Caco-2 (cell line): ENCODE results near the gene CRMP1. TPM values are rescaled to one million over a fixed set of nuclear protein-coding genes. Genes with fewer than 3 reads are reported as not detected.

Source experiments
- BruUV-seq: library from RNA; stranded (reverse); fragments of 400-500 nt; replicated peaks from 2 replicates; lab custom pipeline; 2021; lab: Mats Ljungman, UMichigan
- CTCF ChIA-PET: fragments of 300-600 bp; sonication (Branson Sonifier 250); formaldehyde crosslinking; loops from one replicate; lab custom pipeline; 2022; ENCODE audit warnings: antibody characterized with exemption; lab: Charles Lee
- POLR2A ChIA-PET: fragments of 300-600 bp; sonication (Branson Sonifier 250); formaldehyde crosslinking; loops from one replicate; lab custom pipeline; 2022; ENCODE audit warnings: antibody characterized with exemption; lab: Charles Lee
- DNase-seq, 2 experiments: peaks; one replicate each; pipeline versions ENCODE4 v3.0.0 to v3.0.0-alpha.2; 2020 to 2022
- H3K27me3 ChIP-seq: replicated peaks from 2 replicates; pipeline ENCODE4 v1.6.0; 2011; ENCODE audit warnings: low read length; ENCODE audit not compliant: control insufficient read depth, insufficient read depth
- H3K36me3 ChIP-seq: 2 replicates; pipeline ENCODE4 v1.5.1; 2011; ENCODE audit warnings: low read length; ENCODE audit not compliant: control insufficient read depth, insufficient read depth
- H3K4me1 ChIP-seq: fragments of 250-450 bp; sonication (Bioruptor Pico); 2 replicates; pipeline ENCODE4 v1.5.1; 2020; ENCODE audit warnings: mild to moderate bottlenecking
- H3K4me3 ChIP-seq: 2 replicates; pipeline ENCODE4 v1.5.1; 2011; ENCODE audit warnings: low read depth, mild to moderate bottlenecking, control low read depth, low read length
- H3K9me3 ChIP-seq: fragments of 250-450 bp; sonication (Bioruptor Pico); 2 replicates; pipeline ENCODE4 v1.5.1; 2020; ENCODE audit warnings: mild to moderate bottlenecking, moderate library complexity
- H3K27ac Mint-ChIP-seq: one replicate; pipeline ENCODE4 v1.8.0; 2022; ENCODE audit warnings: mixed read lengths; ENCODE audit not compliant: unreplicated experiment
- H3K27me3 Mint-ChIP-seq: one replicate; pipeline ENCODE4 v1.8.0; 2022; ENCODE audit warnings: mixed read lengths; ENCODE audit not compliant: insufficient read depth, unreplicated experiment
- H3K36me3 Mint-ChIP-seq: one replicate; pipeline ENCODE4 v1.8.0; 2022; ENCODE audit warnings: mild to moderate bottlenecking, mixed read lengths; ENCODE audit not compliant: insufficient read depth, unreplicated experiment
- H3K4me1 Mint-ChIP-seq: one replicate; pipeline ENCODE4 v1.8.0; 2022; ENCODE audit warnings: low read depth, mixed read lengths; ENCODE audit not compliant: unreplicated experiment
- H3K4me3 Mint-ChIP-seq: one replicate; pipeline ENCODE4 v1.8.0; 2022; ENCODE audit warnings: mild to moderate bottlenecking, moderate library complexity, mixed read lengths; ENCODE audit not compliant: unreplicated experiment
- H3K9me3 Mint-ChIP-seq: one replicate; pipeline ENCODE4 v1.8.0; 2022; ENCODE audit warnings: mixed read lengths; ENCODE audit not compliant: unreplicated experiment
- CTCF ChIP-seq, 2 experiments: fragments of 200-600 bp in 1 of 2; IDR thresholded peaks; 1 replicate in 1 of 2; 2 replicates in 1 of 2; pipeline versions ENCODE4 v1.5.1 to v1.8.0; 2011 to 2022; ENCODE audit warnings: antibody characterized with exemption in 1 of 2, control low read depth in 1 of 2, inconsistent platforms in 1 of 2, low read depth in 1 of 2, low read length in 1 of 2, mild to moderate bottlenecking in 1 of 2, moderate library complexity in 1 of 2; ENCODE audit not compliant: insufficient read depth in 1 of 2, severe bottlenecking in 1 of 2, unreplicated experiment in 1 of 2
- intact Hi-C: fragments of 100-400 bp; cut with micrococcal nuclease; formaldehyde crosslinking; loops from one replicate; pipeline ENCODE4 v1.10.0; 2022; ENCODE audit not compliant: unreplicated experiment
- total RNA-seq: library from RNA; stranded (reverse); gene quantifications from 2 replicates; pipeline ENCODE4 v1.2.3, GENCODE V29; 2022

The CRMP1 gene
- total RNA-seq, 1 experiment from 2014 or later = not detected

DNA sequence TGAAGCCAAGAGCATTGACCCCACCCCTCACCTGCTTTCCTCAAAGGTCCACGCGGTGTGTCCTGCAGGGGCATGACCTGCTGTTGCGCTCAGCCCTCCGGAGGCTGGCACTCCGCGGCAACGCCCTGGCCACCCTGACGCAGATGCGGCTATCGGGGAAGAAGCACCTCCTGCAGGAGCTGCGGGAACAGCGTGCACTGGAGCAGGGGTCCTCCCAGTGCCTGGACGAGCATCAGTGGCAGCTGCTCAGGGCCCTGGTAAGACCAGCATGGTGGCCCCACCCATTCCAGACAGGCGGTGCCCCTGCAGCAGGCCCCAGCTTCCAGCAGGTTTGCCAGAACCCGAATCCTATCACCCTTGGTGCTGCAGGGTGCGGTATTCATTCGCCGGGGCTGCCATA is 95.9 kb downstream of the CRMP1 start:
- Histone ChIP-seq H3K27me3 (no peaks in the 10 kb centered on the region; the same call in 1 of the 2 replicates), H3K4me1 (no peaks in the 10 kb centered on the region), H3K9me3 (0 out of 2 replicates have a peak, but pooled peaks cover 3% of the 10 kb centered on the region), H3K4me3 (no peak overlapping the region), H3K36me3 (no peaks in the 10 kb centered on the region)
- intact Hi-C loops = no loop called here
- no peak overlapping the region for H3K4me3 Mint-ChIP-seq
- H3K27me3 Mint-ChIP-seq = peaks cover 3% of the 10 kb centered on the region
- no peaks in the 10 kb centered on the region for H3K9me3 Mint-ChIP-seq
- H3K36me3 Mint-ChIP-seq = no peaks in the 10 kb centered on the region
- H3K4me1 Mint-ChIP-seq = no peaks in the 10 kb centered on the region
- no peak overlapping the region for H3K27ac Mint-ChIP-seq
- BruUV-seq = no TSS peak
- TF ChIP-seq CTCF (IDR thresholded peaks at IDR 0.05; ENCODE audit: insufficient read depth in 1 of 2, low read depth in 1 of 2, low read length in 1 of 2, severe bottlenecking in 1 of 2, unreplicated experiment in 1 of 2) = no peak
- DNase-seq = no peak
- POLR2A ChIA-PET = no interaction called here
- CTCF ChIA-PET = no interaction called here

DNA sequence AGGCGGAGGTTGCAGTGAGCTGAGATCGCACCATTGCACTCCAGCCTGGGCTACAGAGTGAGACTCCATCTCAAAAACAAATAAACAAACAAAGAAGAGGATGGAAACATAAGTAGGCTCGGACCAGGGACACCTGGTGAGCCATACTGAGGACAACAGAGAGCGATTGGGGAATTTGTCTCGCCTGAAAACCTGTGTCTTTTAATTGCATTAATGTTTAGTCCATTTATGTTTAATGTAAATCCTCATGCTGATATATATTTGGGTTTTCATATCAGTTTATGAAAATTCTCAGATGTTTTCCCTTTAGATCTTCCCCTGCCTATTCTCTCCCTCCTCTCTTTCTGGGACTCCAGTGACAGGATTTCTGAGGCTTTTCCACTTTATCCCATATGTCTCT is 97.3 kb downstream of the CRMP1 start:
- H3K4me1 Mint-ChIP-seq = no peaks in the 10 kb centered on the region
- TF ChIP-seq CTCF (IDR thresholded peaks at IDR 0.05; ENCODE audit: insufficient read depth in 1 of 2, low read depth in 1 of 2, low read length in 1 of 2, severe bottlenecking in 1 of 2, unreplicated experiment in 1 of 2) = no peak
- no peaks in the 10 kb centered on the region for H3K36me3 Mint-ChIP-seq
- ChIA-PET POLR2A (no interaction called here), CTCF (no interaction called here)
- H3K4me1 ChIP-seq = no peaks in the 10 kb centered on the region
- H3K27ac Mint-ChIP-seq = no peak overlapping the region
- no peaks in the 10 kb centered on the region for H3K36me3 ChIP-seq
- peaks cover 3% of the 10 kb centered on the region for H3K27me3 Mint-ChIP-seq
- 0 out of 2 replicates have a peak, but pooled peaks cover 3% of the 10 kb centered on the region for H3K9me3 ChIP-seq
- intact Hi-C loops = no loop called here
- no peak overlapping the region for H3K4me3 Mint-ChIP-seq
- no TSS peak for BruUV-seq
- no peak overlapping the region for H3K4me3 ChIP-seq
- no peaks in the 10 kb centered on the region; the same call in 1 of the 2 replicates for H3K27me3 ChIP-seq
- no peaks in the 10 kb centered on the region for H3K9me3 Mint-ChIP-seq
- DNase-seq = no peak

DNA sequence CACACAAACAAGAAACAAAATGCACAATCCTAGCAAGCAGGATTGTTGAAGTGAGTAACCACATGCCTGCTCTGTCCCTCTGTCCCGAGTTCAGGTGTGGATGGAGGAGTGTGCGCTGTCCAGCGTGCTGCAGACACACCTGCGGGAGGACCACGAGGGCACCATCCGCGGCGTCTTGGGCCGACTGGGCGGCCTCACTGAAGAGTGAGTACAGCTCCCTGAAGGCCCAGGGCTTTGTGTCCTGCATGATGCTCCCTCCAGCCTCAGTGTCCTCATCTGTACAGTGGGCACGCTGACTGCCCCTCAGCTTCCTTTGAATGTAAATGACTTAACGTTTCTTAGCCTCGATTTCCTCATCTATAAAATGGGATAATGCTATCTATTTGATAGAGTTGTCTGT is 99.4 kb downstream of the CRMP1 start:
- TF ChIP-seq CTCF (IDR thresholded peaks at IDR 0.05; ENCODE audit: insufficient read depth in 1 of 2, low read depth in 1 of 2, low read length in 1 of 2, severe bottlenecking in 1 of 2, unreplicated experiment in 1 of 2) = no peak
- H3K9me3 Mint-ChIP-seq = no peaks in the 10 kb centered on the region
- peaks cover 6% of the 10 kb centered on the region for H3K27me3 Mint-ChIP-seq
- Histone ChIP-seq H3K27me3 (no peaks in the 10 kb centered on the region; the same call in 1 of the 2 replicates), H3K4me1 (no peaks in the 10 kb centered on the region), H3K36me3 (no peaks in the 10 kb centered on the region), H3K9me3 (0 out of 2 replicates have a peak, but pooled peaks cover 3% of the 10 kb centered on the region), H3K4me3 (no peak overlapping the region)
- no peaks in the 10 kb centered on the region for H3K36me3 Mint-ChIP-seq
- no peaks in the 10 kb centered on the region for H3K4me1 Mint-ChIP-seq
- no peak for DNase-seq
- ChIA-PET CTCF (no interaction called here), POLR2A (no interaction called here)
- no TSS peak for BruUV-seq
- no peak overlapping the region for H3K27ac Mint-ChIP-seq
- intact Hi-C loops = no loop called here
- H3K4me3 Mint-ChIP-seq = no peak overlapping the region
